ENCODE results near the gene SKP1.
"Not testable (repeated sequence)": the region's sequence is repeated elsewhere in the genome, so short reads cannot be mapped to it uniquely, and the experiment has no call there.

The SKP1 gene

DNA sequence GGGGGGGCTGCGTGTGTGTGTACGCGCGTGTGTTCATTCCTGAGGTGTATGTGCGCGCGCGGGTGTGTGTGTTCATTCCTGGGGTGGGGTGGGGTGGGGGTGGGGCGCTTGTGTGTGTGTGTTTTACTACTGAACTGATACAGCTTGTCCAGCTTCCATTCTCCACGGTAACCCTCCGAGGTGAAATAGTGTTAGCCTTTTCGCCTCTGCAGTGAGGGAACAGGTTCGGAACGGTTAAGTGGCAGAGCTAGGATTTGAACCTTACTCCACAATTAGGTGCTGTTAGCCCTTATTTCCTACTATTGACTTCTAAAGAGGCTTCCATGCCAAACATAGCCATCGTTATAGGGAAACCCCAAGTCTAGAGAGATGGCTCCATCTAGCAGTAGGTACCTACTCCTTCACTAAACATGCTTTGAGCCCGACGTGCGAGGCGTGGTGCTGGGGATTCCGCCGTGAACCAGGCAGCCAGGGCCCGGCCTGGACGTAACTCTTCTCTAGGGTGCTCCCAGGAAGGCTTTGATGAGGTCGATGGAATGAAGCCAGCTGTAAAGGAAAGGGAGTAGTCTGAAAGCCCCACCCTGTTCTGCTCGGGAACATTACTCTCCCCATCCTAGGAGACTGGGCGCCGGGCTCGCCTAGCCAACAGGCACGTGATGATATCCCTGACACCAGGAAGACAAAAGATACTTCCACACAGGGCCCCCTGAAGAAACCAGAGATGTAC lies 782 bp upstream of the SKP1 start:
- DNase-seq (ENCODE audit: low read depth, low spot score): no peak

DNA sequence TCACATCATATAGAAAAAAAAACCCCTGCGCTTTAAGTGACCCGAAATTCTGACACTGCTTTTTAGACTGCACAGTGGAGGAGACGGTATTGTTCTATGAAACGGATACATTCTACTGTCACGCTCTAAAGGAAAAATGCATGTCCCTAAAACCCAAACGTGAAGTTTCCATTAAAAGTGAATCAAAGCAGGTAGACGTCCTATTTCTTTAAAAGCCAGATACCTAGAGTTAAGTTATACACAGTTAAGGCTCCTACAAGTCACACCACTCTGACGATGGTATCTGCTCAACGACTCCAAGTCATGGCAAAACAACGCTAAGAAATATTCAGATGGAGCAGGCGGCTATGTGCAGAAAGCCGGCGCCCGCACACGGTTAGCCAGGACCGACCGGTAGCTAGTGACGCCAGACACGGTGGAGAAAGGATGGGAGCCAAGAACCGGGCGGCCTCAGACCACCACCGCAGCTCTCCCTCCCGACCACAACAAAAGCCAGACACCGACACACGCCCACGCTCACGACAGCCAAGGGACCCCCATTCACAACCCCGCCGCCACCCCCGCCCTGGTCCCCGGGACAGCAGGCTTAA lies 734 bp downstream of the SKP1 start:
- DNase-seq (ENCODE audit: low read depth, low spot score): peak; percentile 19

DNA sequence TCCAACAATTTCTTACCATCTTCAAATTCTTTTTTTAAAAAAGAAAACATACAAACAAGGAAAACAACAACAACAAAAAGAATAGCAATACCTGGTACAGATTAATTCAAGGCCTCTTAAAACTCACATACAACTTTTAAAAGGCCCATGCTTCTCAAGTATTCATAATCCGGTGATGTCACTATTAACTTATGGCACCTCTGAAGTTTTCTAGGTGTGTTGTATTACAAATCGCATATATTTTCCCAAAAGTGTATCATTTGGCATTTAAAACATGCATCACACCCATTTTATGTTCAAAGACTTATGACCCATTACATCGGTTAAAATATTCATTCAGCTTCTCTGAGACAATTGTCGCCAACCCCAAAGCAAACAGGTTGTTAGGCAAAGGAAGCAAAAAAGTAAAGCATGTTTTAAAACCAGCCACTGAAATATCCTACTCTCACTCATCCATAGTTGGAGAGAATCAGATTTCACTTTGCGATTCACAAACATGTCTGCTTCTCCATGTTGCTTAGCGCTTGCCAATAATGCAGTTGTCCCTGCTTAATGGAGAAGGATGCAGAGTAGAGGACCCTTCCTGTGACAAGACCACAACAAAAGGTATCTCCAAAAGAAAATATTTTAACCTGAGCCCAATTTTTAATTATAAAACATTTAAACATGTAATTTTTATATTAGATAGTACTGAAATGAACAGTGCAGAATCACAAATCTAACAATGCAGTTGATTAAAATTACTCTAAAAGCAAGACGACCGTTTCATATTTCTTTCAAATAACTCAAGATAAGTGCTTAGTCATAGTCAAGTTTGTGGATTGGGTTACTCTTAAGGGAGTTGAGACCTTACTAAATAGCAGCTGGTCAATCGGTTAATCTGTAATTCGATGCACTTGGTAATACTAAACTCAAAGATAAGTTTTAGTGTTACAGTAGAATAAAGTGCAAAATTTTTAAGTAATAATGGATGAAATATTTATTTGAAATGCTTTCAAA lies 1.6 kb downstream of the SKP1 start:
- no peak for DNase-seq (ENCODE audit: low read depth, low spot score)

DNA sequence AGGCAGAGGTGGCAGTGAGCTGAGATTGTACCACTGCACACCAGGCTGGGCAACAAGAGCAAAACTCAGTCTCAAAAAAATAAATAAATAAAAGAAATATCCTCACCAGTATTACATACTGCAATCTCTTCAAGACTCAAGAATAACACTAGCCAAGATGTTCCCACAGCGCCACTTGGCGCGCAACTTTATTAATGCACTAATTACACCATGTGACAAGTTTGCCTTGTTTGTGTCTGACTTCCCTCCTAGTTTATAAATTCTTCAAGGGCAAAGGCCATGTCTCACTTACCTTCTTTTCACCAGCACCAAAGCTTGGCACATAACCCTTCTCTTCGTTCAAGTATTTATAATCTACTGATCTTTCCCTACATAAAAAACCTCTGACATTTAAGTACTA lies 4.8 kb downstream of the SKP1 start:
- no peak for DNase-seq (ENCODE audit: low read depth, low spot score)

DNA sequence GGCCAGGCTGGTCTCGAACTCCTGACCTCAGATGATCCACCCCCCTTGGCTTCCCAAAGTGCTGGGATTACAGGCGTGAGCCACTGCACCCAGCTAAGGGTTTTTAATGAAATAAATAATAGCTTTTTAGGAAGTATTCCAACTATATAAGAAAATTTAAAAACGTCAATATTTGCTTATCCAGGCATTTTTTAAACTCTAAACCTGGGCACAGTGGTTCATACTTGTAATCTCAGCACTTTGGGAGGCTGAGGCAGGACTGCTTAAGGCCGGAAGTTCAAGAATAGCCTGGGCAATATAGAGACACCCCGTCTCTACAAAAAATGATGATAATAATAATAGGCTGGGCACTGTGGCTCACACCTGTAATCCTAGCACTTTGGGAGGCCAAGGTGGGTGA lies 14.2 kb downstream of the SKP1 start:
- no peak for DNase-seq (ENCODE audit: low read depth, low spot score)

DNA sequence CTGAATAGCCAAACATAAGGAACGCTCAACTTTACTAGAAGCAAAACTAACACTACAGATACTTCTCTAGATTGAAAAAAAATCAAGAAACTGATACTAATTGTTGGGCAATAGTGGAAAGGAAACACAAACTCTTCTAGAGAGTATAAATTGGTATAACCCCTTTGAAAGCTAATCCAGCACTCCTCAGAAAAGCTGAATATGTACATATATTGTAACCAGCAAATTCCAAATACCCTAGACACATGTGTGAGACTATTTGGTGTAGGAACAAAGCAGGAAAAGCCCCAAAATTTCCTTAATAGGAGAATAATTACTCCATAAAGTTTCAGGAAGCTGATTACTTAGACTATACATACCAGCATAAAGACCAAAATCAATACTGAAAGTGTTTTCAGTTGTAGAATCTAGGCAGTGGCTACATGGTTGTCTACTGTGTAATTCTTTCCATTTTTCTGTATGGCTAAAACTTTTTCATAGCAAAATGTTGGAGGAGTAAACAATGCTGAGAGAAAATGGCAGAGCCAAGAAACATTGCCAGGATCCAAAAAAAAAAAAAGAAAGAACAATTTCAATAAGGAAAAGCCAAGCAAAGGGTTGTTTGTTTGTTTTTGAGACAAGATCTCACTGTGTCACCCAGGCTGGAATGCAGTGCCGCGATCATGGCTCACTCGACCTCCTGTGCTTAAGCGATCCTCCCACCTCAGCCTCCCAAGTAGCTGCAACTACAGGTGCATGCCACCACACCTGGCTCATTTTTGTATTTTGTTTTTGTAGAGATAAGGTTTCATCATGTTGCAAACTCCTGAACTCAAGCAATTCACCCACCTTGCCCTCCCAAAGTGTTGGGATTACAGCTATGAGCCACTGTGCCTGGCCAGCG lies 15.0 kb downstream of the SKP1 start:
- no peak for DNase-seq (ENCODE audit: low read depth, low spot score)

DNA sequence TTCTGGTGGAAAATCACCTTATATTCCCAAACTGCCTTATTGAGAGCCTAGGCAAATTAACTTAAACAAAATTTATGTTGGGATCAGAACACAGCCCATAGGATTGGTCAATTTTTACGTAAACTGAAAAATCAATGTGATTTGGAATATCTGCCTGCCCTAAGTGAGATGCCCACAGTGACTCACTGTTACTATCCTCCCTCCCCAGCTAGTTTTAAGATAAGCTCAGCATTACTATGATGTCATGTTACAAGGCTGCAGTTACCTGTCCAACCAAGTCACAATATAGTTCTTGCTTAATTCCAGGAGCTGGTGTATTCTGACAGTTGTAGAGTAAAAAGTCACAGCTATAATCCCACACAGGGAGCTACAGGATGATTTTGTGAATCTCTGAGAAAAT lies 23.1 kb downstream of the SKP1 start:
- DNase-seq (ENCODE audit: low read depth, low spot score): no peak

DNA sequence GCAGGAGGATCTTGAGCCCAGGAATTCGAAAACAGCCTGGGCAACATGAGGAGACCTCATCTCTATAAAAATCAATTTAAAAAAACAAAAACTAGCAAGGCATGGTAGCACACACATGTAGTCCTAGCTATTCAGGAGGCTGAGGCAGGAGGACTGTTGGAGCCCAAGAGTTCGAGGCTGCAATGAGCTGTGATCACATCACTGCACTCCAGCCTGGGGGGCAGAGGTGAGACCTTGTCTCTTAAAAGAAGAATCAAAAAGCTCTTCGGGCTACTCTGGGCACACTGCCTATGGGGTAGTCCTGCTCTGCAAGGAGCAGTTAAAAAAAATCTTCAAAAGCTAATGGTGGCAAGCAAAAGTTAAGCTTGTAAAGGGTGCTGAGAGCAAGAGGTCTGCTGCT lies 23.5 kb downstream of the SKP1 start:
- no peak for DNase-seq (ENCODE audit: low read depth, low spot score)

DNA sequence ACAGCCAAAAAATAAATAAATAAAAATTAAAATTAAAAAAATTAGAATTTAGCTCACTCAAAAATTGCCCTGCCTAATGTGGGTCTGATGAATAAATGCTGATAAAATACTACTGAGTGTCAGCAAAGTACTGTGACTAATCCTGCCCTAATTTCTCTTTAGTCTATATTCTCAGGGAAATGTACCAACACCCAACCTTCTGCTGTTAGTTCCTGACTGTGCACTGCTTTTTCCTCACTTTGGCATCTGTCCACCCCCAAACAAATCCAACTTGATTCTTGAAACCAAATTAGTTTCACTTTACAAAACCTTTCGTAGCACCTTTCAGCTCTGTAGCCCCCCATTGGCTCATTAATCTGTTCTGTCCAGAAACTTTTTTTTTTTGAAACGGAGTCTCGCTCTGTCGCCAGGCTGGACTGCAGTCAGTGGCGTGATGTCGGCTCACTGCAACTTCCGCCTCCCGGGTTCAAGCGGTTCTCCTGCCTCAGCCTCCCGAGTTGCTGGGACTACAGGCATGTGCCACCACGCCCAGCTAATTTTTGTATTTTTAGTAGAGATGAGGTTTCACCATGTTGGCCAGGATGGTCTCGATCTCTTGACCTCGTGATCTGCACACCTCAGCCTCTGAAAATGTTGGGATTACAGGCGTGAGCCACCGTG lies 24.4 kb downstream of the SKP1 start:
- not testable (repeated sequence) for DNase-seq (ENCODE audit: low read depth, low spot score)

DNA sequence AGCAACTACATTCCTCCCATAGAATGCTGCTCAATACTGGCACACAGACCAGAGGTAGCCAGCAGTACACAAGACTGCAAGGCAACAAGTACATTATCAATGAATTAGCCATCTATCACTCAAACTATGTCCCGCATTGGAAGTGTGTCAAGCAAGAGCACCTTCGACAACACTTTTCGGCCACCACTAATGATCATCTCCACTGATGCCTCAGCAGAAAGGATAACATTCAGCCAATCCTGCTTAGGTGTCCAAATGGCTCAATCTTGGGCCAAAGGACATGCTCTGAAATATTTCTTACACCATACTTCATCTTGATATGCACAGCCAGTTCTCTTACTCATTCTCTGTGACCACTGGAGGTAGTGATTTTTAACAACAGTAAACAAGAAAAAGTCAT lies 25.0 kb downstream of the SKP1 start:
- DNase-seq (ENCODE audit: low read depth, low spot score): no peak

DNA sequence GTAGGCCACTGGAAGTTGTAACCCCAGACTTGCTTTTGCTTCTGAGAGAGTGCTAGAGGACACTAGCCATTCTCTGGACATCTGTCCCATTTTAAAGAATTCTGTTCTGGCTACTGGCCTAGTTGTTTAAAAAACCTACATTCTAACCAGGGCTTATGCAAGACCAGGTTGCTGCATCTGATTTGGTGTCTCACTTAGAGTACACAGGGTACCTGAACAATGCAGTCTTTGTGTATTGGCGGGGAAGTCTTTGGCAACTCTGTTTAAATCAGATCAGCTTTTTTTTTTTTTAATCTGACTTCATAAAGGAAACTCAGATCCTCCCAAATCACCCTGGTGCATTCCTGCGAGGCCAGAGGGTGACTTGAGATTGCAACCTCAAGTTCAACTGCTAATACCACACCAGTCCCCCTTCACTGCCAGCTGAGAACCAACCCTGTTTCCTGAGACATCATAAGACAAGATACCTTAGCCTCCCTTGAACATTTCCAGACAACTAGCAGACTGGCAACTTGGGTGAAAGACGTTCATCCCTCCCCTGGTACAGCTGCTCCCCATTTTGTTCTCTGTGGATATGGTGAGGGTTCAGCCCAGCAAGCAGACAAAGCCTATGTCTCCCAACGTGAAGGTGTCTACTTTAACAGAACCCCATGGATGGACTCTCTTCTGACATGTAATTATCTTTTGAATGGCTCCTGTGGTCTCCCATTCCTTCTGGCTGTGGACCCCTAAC lies 27.0 kb downstream of the SKP1 start:
- DNase-seq (ENCODE audit: low read depth, low spot score): no peak

DNA sequence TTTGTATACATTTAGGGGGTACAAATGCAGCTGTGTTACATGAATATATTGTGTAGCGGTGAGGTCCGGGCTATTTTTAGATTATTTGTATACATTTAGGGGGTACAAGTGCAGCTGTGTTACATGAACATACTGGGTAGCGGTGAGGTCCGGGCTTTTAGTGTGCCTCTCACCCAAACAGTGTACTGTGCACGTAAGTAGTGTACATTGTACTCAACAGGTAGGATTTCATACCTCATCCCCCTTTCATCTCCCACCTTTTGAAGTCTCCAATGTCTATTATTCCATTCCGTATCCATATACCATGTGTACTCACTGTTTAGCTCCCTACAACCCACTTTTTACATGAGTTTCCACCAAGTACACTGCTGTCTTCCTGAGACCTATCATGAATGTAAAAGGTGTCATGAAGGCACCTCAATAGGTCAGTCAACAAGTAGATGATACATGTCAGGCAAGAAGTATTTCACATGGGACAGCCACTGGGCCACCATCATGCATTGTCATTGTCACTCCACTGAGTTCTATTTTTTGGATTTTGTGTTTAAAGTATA lies 27.7 kb downstream of the SKP1 start:
- no peak for DNase-seq (ENCODE audit: low read depth, low spot score)

DNA sequence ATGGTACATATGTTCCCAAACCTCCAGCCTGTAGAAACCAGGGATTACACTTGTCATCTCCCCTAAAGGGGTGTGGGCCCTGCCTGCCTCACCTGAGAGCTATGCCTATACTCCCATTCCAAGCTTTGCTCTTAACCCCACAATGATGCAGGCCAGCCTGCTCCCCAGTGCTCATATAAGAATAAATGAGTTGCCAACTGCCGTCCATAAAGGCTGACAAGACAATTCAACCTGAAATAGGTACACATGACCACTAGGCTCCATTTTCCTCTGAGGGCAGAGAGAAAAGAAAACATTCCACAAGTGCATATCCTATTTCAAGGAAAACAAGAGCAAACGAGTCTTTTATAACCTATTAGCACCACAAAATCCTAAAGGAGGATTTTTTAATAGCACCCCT lies 28.4 kb downstream of the SKP1 start:
- no peak for DNase-seq (ENCODE audit: low read depth, low spot score)

DNA sequence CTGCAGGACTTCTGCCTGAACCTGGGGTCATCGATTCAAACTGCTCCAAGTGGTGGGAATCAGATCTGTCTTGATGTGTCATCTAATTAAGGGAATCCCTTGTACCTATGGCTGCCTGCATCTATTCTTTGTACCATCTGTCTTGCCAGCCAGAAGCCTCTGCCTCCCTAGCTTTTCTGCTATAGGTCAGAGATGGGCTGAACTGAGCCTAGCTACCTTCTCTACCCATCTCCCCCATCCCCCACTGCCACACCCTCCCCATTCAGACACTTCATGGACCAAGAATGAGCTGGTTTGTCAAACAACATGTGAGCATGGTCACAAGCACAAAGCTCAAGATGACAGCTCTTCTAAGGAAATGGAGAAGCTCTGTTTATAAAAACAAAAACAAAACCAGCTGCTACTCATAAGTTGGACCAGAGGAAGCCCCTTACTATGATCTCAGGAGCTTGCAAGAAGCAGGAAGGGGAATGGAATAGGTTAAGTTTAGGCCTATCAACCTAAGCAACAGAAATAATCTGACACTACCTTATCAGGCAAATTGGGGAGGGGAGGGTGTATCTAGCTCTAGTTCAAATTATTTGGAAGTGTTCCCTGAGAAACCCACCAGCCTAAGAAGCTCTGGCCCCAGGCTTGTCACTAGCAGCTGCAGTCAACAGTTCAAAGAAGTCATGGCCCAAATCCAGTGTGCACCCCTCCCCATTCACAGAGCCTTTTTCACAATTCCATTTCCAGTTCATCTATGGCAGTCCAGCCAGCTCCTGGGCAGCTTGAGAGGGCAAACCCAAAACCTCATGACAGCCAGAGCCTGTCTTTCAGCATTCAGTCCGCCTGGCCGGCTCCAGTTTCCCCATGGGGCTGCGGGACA lies 29.9 kb downstream of the SKP1 start:
- DNase-seq (ENCODE audit: low read depth, low spot score): no peak

DNA sequence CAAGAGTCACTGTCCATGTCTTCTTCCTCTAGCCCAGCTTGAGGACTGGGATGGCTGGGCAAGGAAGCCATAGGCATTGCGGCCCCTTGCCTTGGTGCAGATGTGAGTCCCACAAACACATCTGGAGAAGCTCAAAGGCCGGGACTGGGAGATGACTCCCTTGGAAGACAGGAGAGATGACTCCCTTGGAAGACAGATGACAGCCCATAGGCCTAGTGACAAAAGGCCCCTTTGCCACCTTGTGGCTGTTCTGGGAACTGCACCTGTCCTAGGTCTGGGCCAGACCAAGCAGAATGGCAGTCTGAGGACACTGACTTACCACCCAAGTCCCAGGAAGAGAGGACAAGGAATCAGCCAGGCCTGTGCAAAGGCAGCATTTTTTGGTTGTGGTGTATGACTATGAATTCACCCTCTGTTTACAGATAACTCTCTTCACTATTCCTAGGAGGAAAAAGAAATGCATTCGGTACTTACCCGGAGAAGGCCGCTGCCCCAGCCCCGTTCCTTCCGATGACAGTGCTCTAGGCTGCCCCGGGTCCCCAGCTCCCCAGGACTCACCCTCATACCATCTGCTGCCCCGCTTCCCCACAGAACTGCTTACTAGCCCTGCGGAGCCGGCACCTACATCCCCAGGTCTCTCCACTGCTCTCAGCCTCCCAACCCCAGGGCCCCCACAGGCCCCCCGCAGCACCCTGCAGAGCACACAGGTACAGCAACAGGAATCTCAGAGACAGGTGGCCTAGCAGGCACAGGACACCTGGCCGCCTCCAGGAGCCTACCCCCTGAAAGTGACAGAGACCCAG lies 30.8 kb downstream of the SKP1 start:
- peak; percentile 55 for DNase-seq (ENCODE audit: low read depth, low spot score)

DNA sequence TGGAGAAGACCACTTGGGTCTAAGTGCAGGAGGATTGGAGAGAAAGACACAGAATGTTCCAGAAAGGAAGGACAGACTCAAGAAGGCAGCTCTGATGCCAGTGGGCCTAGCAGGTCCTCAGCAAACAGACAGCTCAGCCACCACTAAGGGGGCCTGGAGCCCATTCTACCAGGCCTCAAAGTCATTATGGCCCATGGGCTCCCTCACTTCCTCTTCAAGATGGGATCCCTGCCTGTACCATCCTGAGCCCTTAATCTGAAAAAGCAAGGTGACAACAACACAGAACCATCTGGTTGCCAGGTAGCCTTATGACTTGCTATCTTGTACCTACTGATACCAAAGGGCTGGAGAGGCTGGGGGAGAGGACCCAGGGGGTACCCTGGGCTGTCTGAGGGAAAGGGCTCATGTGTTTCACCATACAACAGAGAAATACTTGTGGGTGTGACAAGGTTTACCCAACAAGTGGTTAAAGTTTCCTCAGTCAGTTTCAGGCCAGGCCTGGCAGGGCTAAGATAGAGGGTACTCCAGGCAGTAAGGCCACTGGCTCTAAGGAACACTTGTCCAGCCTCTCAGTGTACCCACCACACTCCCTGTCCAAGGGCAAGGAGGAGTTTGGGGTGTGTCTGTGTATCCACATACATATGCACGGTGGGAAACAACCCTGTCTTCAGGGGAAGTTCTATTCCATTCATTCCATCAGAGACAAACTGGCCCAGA lies 31.6 kb downstream of the SKP1 start:
- no peak for DNase-seq (ENCODE audit: low read depth, low spot score)
